A549 (cell line): Measurements from ENCODE around the gene APOBEC3G. TPM values are rescaled to one million over a fixed set of nuclear protein-coding genes. Genes with fewer than 3 reads are reported as not detected.

Experiments used
- ATAC-seq, 2 experiments: fragments of 200-7000 bp in 1 of 2; fragments of >200 bp in 1 of 2; cut with Nextera tagmentation in 1 of 2; cut with Tn5 transposase in 1 of 2; 3 replicates each; pipeline versions ENCODE4 v1.8.0 to v1.9.1; 2018 to 2020; ENCODE audit warnings: mild to moderate bottlenecking in 1 of 2, moderate library complexity in 1 of 2
- CTCF ChIA-PET: fragments of 300-600 bp; sonication (Branson Sonifier 250); formaldehyde crosslinking; extraction: SDS; loops from one replicate; lab custom pipeline; 2021; ENCODE audit warnings: antibody characterized with exemption, inconsistent platforms; lab: Yijun Ruan, JAX
- POLR2A ChIA-PET: fragments of 350-600 bp; formaldehyde crosslinking; extraction: SDS; loops from one replicate; lab custom pipeline; 2021; ENCODE audit warnings: antibody characterized with exemption, inconsistent platforms; lab: Yijun Ruan, JAX
- DNase-seq, 2 experiments: peaks; one replicate each; pipeline versions ENCODE4 v3.0.0 to v3.0.0-alpha.2; 2011 to 2016; ENCODE audit warnings: low read depth in 1 of 2, low spot score in 1 of 2
- FAIRE-seq: peaks from 2 replicates; lab custom pipeline; 2011; peaks lifted over from hg19 to GRCh38; lab: Jason Lieb, UNC
- H3K27ac ChIP-seq, 2 experiments: fragments of >200 bp; sonication (Bioruptor Twin); formaldehyde crosslinking; 3 replicates each; pipeline ENCODE4 v1.5.1; 2016 to 2017
- H3K4me1 ChIP-seq: fragments of >200 bp; sonication (Bioruptor Twin); formaldehyde crosslinking; 3 replicates; pipeline ENCODE4 v1.6.1; 2016
- H3K4me2 ChIP-seq: fragments of >200 bp; sonication (Bioruptor Twin); formaldehyde crosslinking; 3 replicates; pipeline ENCODE4 v1.6.1; 2016
- H3K4me3 ChIP-seq: fragments of >200 bp; sonication (Bioruptor Twin); formaldehyde crosslinking; 3 replicates; pipeline ENCODE4 v1.5.1; 2016
- H3K9me3 ChIP-seq: fragments of >200 bp; sonication (Bioruptor Twin); formaldehyde crosslinking; 3 replicates; pipeline ENCODE4 v1.6.1; 2016
- ATOH8 ChIP-seq: fragments of 250-450 bp; sonication (Bioruptor Pico); IDR thresholded peaks from 2 replicates; pipeline ENCODE4 v1.5.0; 2020; ENCODE audit warnings: low read depth, mild to moderate bottlenecking, moderate library complexity
- CBX2 ChIP-seq: fragments of 200-600 bp; sonication (generic); IDR thresholded peaks from 2 replicates; pipeline ENCODE4 v1.6.1; 2016; ENCODE audit warnings: low read depth, mild to moderate bottlenecking, borderline replicate concordance
- CBX8 ChIP-seq: fragments of 200-600 bp; sonication (generic); IDR thresholded peaks from 2 replicates; pipeline ENCODE4 v1.6.1; 2016
- CHD2 ChIP-seq: fragments of 150-350 bp; IDR thresholded peaks from 2 replicates; pipeline ENCODE4 v1.6.1; 2014; ENCODE audit warnings: low read length; ENCODE audit not compliant: partially characterized antibody
- EHMT2 ChIP-seq: fragments of 200-600 bp; sonication (generic); IDR thresholded peaks from 2 replicates; pipeline ENCODE4 v1.6.1; 2016; ENCODE audit warnings: antibody characterized with exemption, low read depth, mild to moderate bottlenecking, moderate library complexity
- ELK1 ChIP-seq: fragments of 150-350 bp; IDR thresholded peaks from 2 replicates; pipeline ENCODE4 v1.6.1; 2014; ENCODE audit warnings: low read depth, mild to moderate bottlenecking, low read length
- EP300 ChIP-seq, 2 experiments: fragments of >200 bp; sonication (Bioruptor Twin); formaldehyde crosslinking; IDR thresholded peaks; 2 replicates in 1 of 2; 3 replicates in 1 of 2; pipeline ENCODE4 v1.6.1; 2016 to 2017
- ESRRA ChIP-seq: fragments of 150-350 bp; IDR thresholded peaks from 2 replicates; pipeline ENCODE4 v1.6.1; 2014; ENCODE audit warnings: mild to moderate bottlenecking, low read length, borderline replicate concordance
- FOSB ChIP-seq: fragments of 250-450 bp; sonication (Bioruptor Pico); IDR thresholded peaks from 2 replicates; pipeline ENCODE4 v1.5.0; 2020; ENCODE audit warnings: mild to moderate bottlenecking, moderate library complexity
- GATA3 ChIP-seq: IDR thresholded peaks from 2 replicates; pipeline ENCODE4 v1.6.1; 2012; ENCODE audit warnings: borderline replicate concordance
- HMGXB4 ChIP-seq: fragments of 250-450 bp; sonication (Bioruptor Pico); IDR thresholded peaks from 2 replicates; pipeline ENCODE4 v1.5.0; 2021; ENCODE audit warnings: mild to moderate bottlenecking, moderate library complexity, borderline replicate concordance
- HOXB5 ChIP-seq: fragments of 250-450 bp; sonication (Bioruptor Pico); IDR thresholded peaks from 2 replicates; pipeline ENCODE4 v1.5.0; 2020; ENCODE audit warnings: mild to moderate bottlenecking, moderate library complexity
- JUNB ChIP-seq: fragments of >200 bp; sonication (Bioruptor Twin); formaldehyde crosslinking; IDR thresholded peaks from 2 replicates; pipeline ENCODE4 v1.6.1; 2016
- KDM5A ChIP-seq: fragments of 200-600 bp; sonication (generic); IDR thresholded peaks from 2 replicates; pipeline ENCODE4 v1.6.1; 2016; ENCODE audit warnings: antibody characterized with exemption, mild to moderate bottlenecking
- MAX ChIP-seq: IDR thresholded peaks from 2 replicates; pipeline ENCODE4 v1.6.1; 2012
- NFE2L2 ChIP-seq: fragments of 150-350 bp; conservative IDR thresholded peaks from 2 replicates; pipeline ENCODE4 v1.6.1; 2014; ENCODE audit warnings: low read length
- PHF8 ChIP-seq: fragments of 200-600 bp; sonication (generic); IDR thresholded peaks from 2 replicates; pipeline ENCODE4 v1.6.1; 2016; ENCODE audit warnings: low read depth, mild to moderate bottlenecking, antibody characterized with exemption, moderate library complexity, borderline replicate concordance
- POLR2AphosphoS2 ChIP-seq: conservative IDR thresholded peaks from 2 replicates; pipeline ENCODE4 v1.6.1; 2012; ENCODE audit warnings: low read length, improper control_type of control experiment, inconsistent platforms
- RCOR1 ChIP-seq: fragments of 150-350 bp; IDR thresholded peaks from 2 replicates; pipeline ENCODE4 v1.6.1; 2014; ENCODE audit warnings: antibody characterized with exemption, low read length, low read depth
- REST ChIP-seq: fragments of 200-600 bp; sonication (generic); IDR thresholded peaks from 2 replicates; pipeline ENCODE4 v1.6.1; 2016; ENCODE audit warnings: antibody characterized with exemption, mild to moderate bottlenecking, moderate library complexity
- RNF2 ChIP-seq: fragments of 200-600 bp; sonication (generic); IDR thresholded peaks from 2 replicates; pipeline ENCODE4 v1.6.1; 2016; ENCODE audit warnings: low read depth, mild to moderate bottlenecking, antibody characterized with exemption, moderate library complexity, borderline replicate concordance
- SMC3 ChIP-seq: fragments of >200 bp; sonication (Bioruptor Twin); formaldehyde crosslinking; IDR thresholded peaks from 3 replicates; pipeline ENCODE4 v1.6.1; 2018; ENCODE audit warnings: inconsistent platforms
- SREBF2 ChIP-seq: fragments of 450-650 bp; IDR thresholded peaks from 2 replicates; pipeline ENCODE4 v1.6.1; 2014; ENCODE audit warnings: mild to moderate bottlenecking, moderate library complexity
- TFCP2L1 ChIP-seq: fragments of 250-450 bp; sonication (Bioruptor Pico); IDR thresholded peaks from 2 replicates; pipeline ENCODE4 v1.5.0; 2021; ENCODE audit warnings: mild to moderate bottlenecking
- TP53 ChIP-seq: fragments of 250-450 bp; sonication (Bioruptor Pico); IDR thresholded peaks from 2 replicates; pipeline ENCODE4 v1.5.0; 2021; ENCODE audit warnings: mild to moderate bottlenecking, moderate library complexity
- ZC3H11A ChIP-seq: fragments of 450-650 bp; IDR thresholded peaks from 2 replicates; pipeline ENCODE4 v1.6.1; 2014; ENCODE audit warnings: antibody characterized with exemption, mild to moderate bottlenecking
- ZFP36 ChIP-seq: fragments of 450-650 bp; IDR thresholded peaks from 2 replicates; pipeline ENCODE4 v1.6.1; 2014; ENCODE audit warnings: borderline replicate concordance; ENCODE audit not compliant: partially characterized antibody
- WGBS: methylation state at CpG from one replicate; pipeline ENCODE4 v1.1.6; 2017; ENCODE audit errors: missing lambda C conversion rate; 5-methylcytosine and 5-hydroxymethylcytosine counted together
- polyA plus RNA-seq, 4 experiments: library from polyadenylated mRNA; depleted of rRNA in 3 of 4; stranded (reverse); fragments of >200 nt; fragmentation: RNase III in 1 of 4; extraction: RNeasy Plus Mini Kit Qiagen cat#74134 plus additional on column Dnase treatment in 1 of 4; gene quantifications; 2 replicates in 3 of 4; 3 replicates in 1 of 4; pipeline ENCODE4 v1.2.3, GENCODE V29; 2011 to 2017

APOBEC3G gene
- polyA plus RNA-seq, 2 of the 4 experiments (the other 2 are of a cell fraction) = not detected

- TF ChIP-seq REST = no peak
- no peak for TF ChIP-seq POLR2AphosphoS2
- no peak for TF ChIP-seq CBX8
- TF ChIP-seq FOSB (CRISPR knock-in tag) = no peak
- no peak for TF ChIP-seq RCOR1
These were observed 12.9 kb downstream of the APOBEC3G start (continued) for GRCh38 chr22:39089928-39090327.

GRCh38 chr22:39090426-39091064 lies 13.5 kb downstream of the APOBEC3G start:
- CTCF ChIA-PET = no interaction called here
- H3K4me1 ChIP-seq = no peaks in the 10 kb centered on the region
- FAIRE-seq = no peak
- no peak overlapping the region for H3K4me3 ChIP-seq
- 74% methylated on average over 8 of the region's 15 CpGs for WGBS
- no peak overlapping the region for H3K4me2 ChIP-seq
- no peaks in the 10 kb centered on the region for H3K9me3 ChIP-seq
- POLR2A ChIA-PET = no interaction called here
- TF ChIP-seq RNF2 = no peak
- no peak for TF ChIP-seq SMC3
- no peak for TF ChIP-seq KDM5A
- no peak for TF ChIP-seq MAX
- no peak for TF ChIP-seq HOXB5 (CRISPR knock-in tag)
- TF ChIP-seq GATA3 = no peak
- TF ChIP-seq EHMT2 = no peak
- TF ChIP-seq PHF8 = no peak
- DNase-seq = no peak
- ATAC-seq = no peak
- H3K27ac ChIP-seq = no peak overlapping the region

GRCh38 chr22:39091126-39092081 lies 14.3 kb downstream of the APOBEC3G start:
- H3K4me3 ChIP-seq = no peak overlapping the region
- WGBS = 81% methylated on average over 10 of the region's 23 CpGs
- H3K4me2 ChIP-seq = no peak overlapping the region
- POLR2A ChIA-PET = no interaction called here
- FAIRE-seq (no peak), ATAC-seq (no peak), DNase-seq (no peak)
- no peak overlapping the region for H3K27ac ChIP-seq
- CTCF ChIA-PET = interaction anchor here (1.1 kb wide), 1 partner anchor 35 kb away, joined by 3 read pairs; no protein-coding TSS in a partner anchor
- no peaks in the 10 kb centered on the region for H3K4me1 ChIP-seq
- no peaks in the 10 kb centered on the region for H3K9me3 ChIP-seq
- TF ChIP-seq TP53 (CRISPR knock-in tag) = no peak
- TF ChIP-seq ELK1 = no peak
- TF ChIP-seq ZFP36 = no peak
- TF ChIP-seq ATOH8 (CRISPR knock-in tag) = no peak
- TF ChIP-seq NFE2L2 = no peak
- no peak for TF ChIP-seq ESRRA
- no peak for TF ChIP-seq TFCP2L1 (CRISPR knock-in tag)
- no peak for TF ChIP-seq CBX2
- TF ChIP-seq SREBF2 = no peak
- TF ChIP-seq ZC3H11A = no peak
- TF ChIP-seq EP300 (IDR thresholded peaks at IDR 0.05) = no peak
- TF ChIP-seq SMC3 = no peak
- TF ChIP-seq CHD2 = no peak
- TF ChIP-seq KDM5A = no peak
- no peak for TF ChIP-seq JUNB
- TF ChIP-seq CBX8 = no peak
- TF ChIP-seq HMGXB4 (CRISPR knock-in tag) = no peak
